Right renal pelvis (tissue), 4 donors: Measurements from ENCODE around the gene MEAF6. TPM values are rescaled to one million over a fixed set of nuclear protein-coding genes. Genes with fewer than 3 reads are reported as not detected.

Experiments used
- DNase-seq, 4 donors: peaks; one replicate each; pipeline ENCODE4 v3.0.0-alpha.2; 2013; ENCODE audit warnings: low read depth in 4 of 4, low spot score in 3 of 4, missing footprints in 1 of 4
- polyA plus RNA-seq, 4 donors: library from polyadenylated mRNA; unstranded; fragments of 120-200 nt; gene quantifications; one replicate each; pipeline ENCODE4 v1.2.1, GENCODE V29; 2013; ENCODE audit not compliant: insufficient read length in 4 of 4

Gene MEAF6
- polyA plus RNA-seq, 4 donors = 89.5 to 109 (median 107) TPM

- no peak for DNase-seq
These were observed 39.7 kb downstream of the MEAF6 start for GRCh38 chr1:37474697-37475379.

DNA sequence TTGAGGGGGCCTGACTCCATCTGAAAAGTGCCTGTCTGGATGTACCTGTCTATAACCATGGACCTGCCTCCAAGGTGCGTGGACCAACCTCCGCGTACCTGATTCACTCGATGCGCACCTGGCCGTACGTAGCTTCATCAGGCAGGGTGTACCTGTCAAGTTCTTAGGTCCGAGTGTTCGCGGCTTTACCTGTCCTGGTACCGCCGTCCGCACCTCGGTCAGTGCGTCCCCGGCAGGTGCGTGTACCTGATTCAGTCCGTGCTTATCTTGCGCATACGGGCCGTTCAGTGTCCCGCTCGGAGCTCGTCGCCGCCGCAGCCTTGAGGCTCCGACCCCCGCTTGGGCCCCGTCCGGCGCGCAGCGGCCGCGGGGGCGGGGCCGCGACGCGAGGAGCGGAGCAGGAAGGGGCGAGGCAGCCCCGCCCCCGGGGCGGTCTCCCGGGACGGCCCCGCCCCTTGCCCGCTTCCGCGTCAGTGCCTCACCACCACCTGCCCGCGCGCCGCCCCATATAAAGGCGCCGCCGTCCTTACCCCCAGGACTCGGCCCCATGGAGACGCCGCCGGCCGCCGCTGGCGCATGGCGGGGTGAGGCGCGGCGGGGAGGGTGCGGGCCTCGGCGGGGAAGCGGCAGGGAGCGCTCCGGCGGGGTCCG, 40.4 kb downstream of the MEAF6 start, which contains the start of gene ZC3H12A:
TSS of gene ZC3H12A (plus strand) at position 535 of the 651 bp plus-strand sequence. CDS start 917 bp downstream, outside the sequence.
- DNase-seq = peak; percentile 74 to 81 (median 80)

DNA sequence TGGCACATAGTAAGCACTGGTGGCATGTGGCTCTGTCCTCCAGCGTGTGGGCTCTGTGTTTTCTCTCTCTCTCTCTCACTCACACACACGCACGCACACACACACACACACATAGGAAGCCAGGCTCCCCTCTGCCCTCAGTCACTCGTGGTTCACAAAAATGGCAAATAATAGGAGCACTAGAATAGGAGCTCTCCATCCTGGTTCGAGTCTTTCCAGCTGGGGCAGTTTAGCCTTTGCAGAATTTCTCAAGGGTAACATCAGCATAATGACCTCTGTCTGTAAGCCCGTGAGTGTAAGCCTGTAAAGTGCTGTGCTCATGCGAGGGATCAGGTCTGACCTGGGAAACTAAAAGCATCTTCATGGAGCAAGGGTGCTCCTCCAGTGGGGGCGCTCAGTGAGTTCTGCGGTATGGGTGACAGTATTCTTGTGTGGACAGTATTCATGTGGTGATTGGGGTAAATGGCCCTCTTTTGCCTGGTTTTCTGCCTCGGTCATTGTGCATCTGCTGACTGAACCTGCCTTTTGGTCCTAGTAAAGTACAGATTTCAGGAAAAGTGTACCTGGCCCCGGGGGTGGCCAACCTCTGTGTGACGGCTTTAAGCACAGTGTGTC, 41.0 kb downstream of the MEAF6 start:
- DNase-seq = no peak

GRCh38 chr1:37472994-37473393, 41.6 kb downstream of the MEAF6 start:
- no peak for DNase-seq

DNA sequence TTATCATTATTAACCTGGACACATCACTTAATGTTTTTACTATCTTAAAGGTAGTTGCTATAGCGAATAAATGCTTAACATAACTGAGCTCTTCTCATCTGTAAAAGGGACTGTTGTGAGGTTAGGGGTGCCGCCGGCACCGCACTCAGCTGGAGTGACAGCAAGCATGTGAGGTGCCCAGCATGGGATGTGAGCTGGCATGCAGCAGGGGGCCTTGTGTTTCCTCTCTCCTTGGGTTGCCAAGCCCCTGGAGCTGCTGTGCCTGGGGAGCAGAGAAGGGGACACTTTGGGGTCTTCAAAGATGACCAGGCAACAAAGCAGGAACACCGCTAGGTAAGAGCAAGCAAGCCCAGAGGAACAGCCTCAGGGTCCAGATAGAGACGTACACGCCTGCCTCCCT, 42.3 kb downstream of the MEAF6 start:
- no peak for DNase-seq

- no peak for DNase-seq
These were observed 43.0 kb downstream of the MEAF6 start for GRCh38 chr1:37471345-37472231.

GRCh38 chr1:37469386-37469785, 45.2 kb downstream of the MEAF6 start:
- no peak for DNase-seq

DNA sequence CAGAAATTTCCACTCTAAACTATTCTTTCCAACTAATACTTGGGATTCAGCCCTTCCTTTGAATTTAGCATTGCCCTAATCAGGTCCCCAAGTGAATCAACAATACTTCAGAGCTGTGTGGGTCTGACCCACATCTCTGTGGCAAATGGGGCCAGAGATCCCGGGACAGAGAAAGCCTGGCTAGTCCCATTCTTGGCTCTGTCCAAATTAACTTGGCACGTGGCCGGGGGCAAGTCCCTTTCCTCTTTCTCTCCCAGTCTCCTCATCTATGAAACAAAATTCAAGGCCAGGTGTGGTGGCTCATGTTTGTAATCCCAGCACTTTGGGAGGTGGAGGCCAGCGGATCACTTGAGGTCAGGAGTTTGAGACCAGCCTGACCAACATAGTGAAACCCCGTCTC, 46.5 kb downstream of the MEAF6 start:
- DNase-seq = no peak

DNA sequence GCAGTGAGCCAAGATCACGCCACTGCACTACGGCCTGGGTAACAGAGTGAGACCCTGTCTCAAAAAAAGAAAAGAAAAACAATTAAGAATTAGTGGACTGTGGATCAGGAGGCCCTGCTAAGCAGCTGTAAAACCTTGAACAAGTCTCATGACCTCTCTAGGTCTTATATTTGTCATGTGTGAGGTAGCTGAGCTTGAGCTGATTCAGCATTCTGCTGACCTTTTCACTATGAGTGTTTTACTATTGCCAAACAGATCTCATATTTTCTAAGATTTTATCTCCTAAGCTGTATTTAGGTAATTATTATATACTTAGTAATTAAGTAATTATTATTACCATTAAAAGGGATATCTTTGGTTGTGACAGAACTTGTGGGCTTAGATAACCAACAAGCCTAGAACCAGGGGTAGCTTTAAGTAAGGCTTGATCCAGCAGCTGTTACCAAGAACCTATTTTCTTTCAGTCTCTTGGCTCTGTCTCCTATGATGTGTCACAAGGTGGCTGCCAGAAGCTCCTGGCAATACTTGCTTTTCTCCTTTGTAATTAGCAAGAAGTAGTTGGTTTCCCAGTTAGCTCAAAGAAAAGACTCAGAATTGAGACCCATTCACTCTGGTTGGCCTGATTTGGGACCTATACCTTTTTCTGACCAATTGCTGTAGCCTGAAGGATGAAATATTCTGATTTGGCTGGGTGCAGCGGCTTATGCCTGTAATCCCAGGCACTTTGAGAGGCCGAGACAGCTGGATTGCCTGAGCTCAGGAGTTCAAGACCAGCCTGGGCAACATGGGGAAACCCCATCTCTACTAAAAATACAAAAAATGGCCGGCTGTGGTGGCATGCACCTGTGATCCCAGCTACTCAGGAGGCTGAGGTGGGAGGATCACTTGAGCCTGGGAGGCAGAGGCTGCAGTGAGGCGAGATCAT, 48.7 kb downstream of the MEAF6 start:
- no peak for DNase-seq

GRCh38 chr1:37464443-37464842, 50.1 kb downstream of the MEAF6 start:
- DNase-seq = no peak

- DNase-seq = no peak
These were observed 52.7 kb downstream of the MEAF6 start for GRCh38 chr1:37461698-37462436.

DNA sequence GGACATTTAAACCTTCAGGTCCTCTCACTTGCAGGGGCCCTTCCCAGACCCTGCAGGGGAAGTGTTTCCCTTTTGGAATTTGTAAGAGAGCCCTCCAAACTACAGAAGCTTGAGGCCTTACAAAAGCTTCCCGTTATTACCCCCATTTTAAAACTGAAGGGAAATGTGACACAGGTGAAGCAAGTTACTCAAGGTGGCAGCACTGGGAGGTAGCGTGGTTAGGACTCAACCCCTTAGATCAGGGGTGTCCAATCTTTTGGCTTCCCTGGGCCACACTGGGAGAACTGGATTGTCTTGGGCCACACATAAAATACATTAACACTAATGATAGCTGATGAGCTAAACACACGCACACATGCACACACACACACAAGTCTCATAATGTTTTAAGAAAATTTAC, 56.0 kb downstream of the MEAF6 start:
- DNase-seq = no peak

DNA sequence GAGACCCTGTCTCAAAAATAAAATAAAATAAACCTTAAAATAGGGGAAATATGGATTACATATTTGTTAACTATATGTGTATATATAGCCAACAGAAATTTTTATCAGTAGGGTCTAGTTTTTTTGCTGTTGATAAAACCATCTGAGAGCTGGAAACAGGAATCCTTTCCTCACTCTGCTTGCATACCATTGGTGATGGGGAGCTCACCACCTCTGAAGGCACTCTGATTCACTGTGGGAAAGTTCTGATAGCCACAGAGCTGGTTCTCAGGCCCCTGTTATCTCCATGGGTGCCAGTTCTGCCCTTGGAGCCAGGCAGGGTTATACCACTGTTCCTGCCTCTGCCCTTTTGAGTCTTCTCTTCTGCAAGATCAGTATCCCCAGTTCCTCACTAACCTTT, 58.0 kb downstream of the MEAF6 start:
- no peak for DNase-seq

DNA sequence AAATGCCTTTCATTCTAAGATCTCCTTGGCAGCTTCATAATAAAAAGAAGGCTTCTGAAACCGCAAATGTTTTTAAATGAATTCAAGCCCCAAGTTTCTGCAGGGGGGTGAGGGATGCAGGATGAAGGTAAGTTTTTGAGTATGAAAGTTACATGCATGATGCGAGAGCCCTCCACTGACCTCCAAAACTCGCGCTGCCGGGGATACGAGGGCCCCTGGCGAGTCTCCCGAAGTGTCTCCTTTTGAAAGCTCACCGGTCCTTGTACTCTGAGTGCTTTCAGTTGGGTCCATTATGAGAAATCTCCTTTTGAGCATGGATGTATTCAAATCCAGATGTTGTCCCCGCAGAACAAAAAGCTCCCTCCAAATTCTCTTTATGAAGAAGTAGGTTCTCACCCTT, 59.0 kb downstream of the MEAF6 start:
- DNase-seq = no peak

- DNase-seq = no peak
These were observed 60.9 kb downstream of the MEAF6 start for GRCh38 chr1:37453647-37454046.

DNA sequence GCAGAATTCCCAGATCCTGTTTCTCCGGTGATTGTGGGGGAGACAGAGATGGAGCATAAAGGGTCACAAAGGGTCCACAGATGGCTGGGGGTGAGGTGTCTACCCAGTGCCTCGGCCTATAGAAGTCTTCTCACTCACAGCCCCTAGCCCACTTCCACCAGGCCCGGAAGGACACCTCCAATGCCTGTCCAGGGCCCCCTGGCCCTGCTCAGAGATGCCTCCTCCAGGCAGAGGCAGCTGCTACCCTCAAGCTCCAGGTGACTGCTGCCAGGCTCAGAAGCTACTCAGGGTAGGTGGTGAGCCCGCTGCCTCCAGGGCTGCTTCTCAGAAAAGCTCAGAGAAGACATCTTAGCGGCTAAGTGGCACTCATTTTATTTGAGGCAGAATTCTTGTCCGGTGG, 62.1 kb downstream of the MEAF6 start:
- DNase-seq = no peak

GRCh38 chr1:37449936-37450335, 64.6 kb downstream of the MEAF6 start:
- DNase-seq = no peak

DNA sequence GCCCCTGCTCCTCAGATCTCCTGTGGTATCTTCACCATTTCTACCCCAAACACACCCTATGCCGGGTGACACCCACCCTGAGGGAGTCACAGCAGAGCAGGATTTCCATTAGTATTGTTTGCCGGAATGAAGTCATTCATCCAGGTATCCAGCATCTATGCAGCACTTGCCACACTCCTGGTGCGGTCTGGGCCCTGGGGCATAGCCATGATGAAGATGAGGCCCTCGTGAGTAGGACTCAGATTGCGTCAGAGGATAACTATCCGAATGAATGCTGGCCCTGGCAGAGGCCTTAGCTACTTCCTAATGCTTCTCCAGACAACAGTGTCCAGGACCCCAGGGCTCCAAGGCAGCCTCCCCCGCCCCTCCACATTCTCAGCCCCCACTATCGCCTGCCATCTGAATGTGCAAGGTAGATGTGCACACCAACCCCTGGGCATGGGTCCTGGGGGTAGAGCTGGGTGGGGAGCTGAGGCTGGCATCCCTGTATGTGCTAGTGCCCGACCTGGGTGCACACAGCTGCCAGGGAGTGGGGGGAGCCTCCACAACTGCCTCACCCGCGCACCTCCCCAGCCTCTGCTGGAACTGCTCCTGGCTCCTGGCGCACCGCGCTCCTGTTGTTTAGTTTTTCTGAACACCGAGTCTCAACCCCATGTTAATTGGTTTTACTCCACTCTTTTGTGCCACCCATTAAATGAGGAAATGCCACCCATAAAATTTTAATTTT, 65.7 kb downstream of the MEAF6 start:
- DNase-seq = no peak

GRCh38 chr1:37448185-37448584, 66.4 kb downstream of the MEAF6 start:
- DNase-seq = no peak
